Ovary (tissue), 3 donors: ENCODE data around the gene URGCP.

Source experiments
- EP300 ChIP-seq: sonication (generic); formaldehyde crosslinking; IDR thresholded peaks from one replicate; pipeline ENCODE4 v1.6.1; 2017; ENCODE audit warnings: antibody characterized with exemption
- POLR2A ChIP-seq: fragments of 450-650 bp; IDR thresholded peaks from one replicate; pipeline ENCODE4 v1.6.1; 2017; ENCODE audit warnings: antibody characterized with exemption, mild to moderate bottlenecking, moderate library complexity
- TF ChIP-seq, protein P1 (sequence below), 3 donors: fragments of 450-650 bp in 2 of 3; fragments of 200-600 bp in 1 of 3; IDR thresholded peaks; one replicate each; pipeline versions ENCODE4 v1.5.1 to v1.8.0; 2016 to 2022; ENCODE audit warnings: antibody characterized with exemption in 3 of 3, mild to moderate bottlenecking in 1 of 3
- donor health status: DM: no; HTN: no; CAD: no.

- TF ChIP-seq, protein P1, sequence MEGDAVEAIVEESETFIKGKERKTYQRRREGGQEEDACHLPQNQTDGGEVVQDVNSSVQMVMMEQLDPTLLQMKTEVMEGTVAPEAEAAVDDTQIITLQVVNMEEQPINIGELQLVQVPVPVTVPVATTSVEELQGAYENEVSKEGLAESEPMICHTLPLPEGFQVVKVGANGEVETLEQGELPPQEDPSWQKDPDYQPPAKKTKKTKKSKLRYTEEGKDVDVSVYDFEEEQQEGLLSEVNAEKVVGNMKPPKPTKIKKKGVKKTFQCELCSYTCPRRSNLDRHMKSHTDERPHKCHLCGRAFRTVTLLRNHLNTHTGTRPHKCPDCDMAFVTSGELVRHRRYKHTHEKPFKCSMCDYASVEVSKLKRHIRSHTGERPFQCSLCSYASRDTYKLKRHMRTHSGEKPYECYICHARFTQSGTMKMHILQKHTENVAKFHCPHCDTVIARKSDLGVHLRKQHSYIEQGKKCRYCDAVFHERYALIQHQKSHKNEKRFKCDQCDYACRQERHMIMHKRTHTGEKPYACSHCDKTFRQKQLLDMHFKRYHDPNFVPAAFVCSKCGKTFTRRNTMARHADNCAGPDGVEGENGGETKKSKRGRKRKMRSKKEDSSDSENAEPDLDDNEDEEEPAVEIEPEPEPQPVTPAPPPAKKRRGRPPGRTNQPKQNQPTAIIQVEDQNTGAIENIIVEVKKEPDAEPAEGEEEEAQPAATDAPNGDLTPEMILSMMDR (IDR thresholded peaks at IDR 0.05): no peak
- TF ChIP-seq POLR2A (no peak), EP300 (no peak)
These were observed 46.7 kb upstream of the URGCP start for GRCh38 chr7:43953071-43953470.
